ENCODE measurements around the gene GTPBP6.

GTPBP6 gene

GRCh38 chrX:318739-319578 lies at the start of gene GTPBP6:
Gene GTPBP6 (minus strand): TSS chrX:318796. CDS start chrX:318787, 9 bp downstream.
- DNase-seq, result no peak

DNA sequence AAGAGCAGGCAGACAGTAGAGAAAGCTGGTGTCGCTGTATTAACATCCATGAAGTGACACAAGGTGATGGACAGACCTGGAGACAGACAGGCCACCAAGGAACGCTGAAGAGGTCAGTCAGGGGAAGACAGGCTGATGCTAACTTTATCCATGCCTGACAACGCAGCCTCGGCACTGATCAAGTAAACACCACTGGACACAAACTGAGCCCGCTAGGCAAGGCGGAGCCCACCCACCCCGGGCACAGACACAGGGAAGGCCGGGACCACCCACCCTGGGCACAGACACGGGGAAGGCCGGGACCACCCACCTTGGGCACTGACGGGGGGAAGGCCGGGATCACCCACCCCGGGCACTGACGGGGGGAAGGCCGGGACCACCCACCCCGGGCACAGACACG lies 49.3 kb upstream of the GTPBP6 start:
- DNase-seq, result no peak

GRCh38 chrX:367349-367748 lies 48.8 kb upstream of the GTPBP6 start:
- no peak for DNase-seq

- no peak for DNase-seq
These were observed 45.2 kb upstream of the GTPBP6 start for GRCh38 chrX:363621-364375.

GRCh38 chrX:362937-363620 lies 44.5 kb upstream of the GTPBP6 start:
- DNase-seq, result no peak

- DNase-seq, result no peak
These were observed 43.8 kb upstream of the GTPBP6 start for GRCh38 chrX:362351-362750.

DNA sequence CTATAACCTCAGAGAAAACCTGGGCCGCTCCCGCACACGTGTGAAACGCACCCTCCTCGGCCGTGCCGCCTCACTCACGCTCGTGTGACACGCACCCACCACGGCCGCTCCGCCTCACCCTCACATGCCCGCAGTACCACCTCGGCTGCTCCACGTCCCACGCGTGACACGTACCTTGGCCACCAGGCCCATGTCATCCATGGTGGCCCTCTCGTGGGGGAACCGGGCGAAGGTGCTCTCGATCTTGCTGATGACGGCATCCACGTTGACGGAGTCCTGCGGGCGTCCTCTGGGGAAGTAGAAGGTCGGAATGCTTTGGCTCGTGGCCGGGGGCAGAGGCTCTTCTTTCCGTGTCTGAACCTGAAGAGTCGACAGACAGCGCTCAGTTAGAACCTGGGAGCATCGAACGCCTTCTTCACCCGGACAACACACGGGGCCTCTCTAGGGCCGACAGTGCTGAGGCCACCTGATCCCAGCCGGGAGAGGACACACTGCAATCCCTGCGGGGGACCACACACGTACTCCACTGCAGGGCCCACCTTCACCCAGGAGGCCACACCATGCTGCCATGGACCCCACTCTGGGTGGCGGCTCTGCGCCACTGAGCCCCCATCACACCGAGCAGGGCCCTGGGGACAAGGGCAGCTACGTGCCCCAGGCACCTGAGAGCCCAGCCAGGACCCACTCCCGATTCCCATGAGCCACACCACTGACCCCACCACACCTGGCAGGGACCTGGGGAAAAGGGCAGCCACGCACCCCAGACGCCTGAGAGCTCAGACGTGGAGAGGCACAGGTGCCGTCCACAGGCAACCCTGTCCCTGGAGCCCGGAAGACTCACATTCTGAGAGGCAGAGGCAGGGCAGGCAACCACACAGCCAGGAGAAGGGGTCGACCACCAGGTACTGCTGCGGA lies 42.9 kb upstream of the GTPBP6 start:
- no peak for DNase-seq

DNA sequence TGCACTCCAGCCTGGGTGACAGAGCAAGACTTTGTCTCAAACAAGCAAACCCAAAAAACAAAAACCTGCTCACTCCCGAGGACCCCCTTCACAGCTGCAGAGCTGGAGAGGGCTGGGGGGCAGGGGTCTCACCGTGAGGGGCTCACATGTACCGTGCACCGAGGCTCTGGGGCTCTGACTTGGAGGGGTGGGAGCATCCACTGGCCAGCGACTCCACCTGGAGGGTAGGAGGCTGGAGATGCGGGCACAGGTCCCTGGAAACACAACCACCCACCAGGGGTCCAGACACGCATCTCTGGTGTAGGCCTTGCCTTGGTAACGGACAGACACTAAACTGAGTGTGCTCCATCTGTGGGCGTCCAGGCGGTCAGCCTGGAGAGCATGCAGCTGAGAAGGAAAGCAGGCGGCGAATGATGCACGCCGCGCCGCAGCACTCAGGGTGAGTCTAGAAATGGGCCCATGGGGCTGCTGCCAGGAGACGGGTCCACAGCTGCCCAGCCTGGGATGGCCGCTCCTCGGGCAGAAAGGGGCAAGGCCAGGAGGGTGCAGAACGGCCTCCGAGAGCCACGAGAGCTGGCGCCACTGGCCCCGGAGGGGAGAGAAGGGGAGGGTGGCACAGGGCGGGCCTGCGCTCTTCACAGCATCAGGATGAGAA lies 42.0 kb upstream of the GTPBP6 start:
- no peak for DNase-seq

- DNase-seq, result no peak
These were observed 40.1 kb upstream of the GTPBP6 start for GRCh38 chrX:358651-359143.

- DNase-seq, result no peak
These were observed 39.3 kb upstream of the GTPBP6 start for GRCh38 chrX:357693-358471.

DNA sequence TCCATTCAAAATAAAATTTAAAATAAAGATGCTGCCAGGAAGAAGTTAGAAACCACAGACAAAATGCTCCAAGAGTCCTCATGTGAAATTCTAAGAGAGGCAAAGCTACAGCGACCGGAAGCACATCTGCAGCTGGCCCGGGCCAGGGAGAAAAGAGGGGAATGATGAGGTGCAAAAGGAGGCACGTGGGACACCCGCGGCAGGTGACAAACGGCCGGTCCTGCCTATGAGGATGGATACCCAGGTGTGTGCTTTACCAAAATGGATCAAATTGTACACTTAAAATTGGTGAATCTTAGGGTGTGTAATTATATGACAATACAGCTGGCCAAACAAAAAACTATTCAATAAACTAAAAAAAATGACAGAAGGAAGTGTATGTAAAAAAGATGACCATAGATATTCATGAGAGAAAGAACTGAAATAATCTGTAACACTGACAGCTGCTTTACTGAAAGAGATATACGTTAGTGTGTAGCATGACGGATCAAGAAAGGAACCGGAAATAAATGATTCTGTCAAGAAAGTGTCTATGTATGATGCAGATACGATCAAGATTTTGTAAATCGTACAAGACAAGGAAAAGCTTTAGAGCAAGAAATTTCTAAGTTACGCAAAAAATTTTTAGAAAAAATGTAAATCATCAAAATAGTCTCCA lies 38.6 kb upstream of the GTPBP6 start:
- DNase-seq, result no peak

DNA sequence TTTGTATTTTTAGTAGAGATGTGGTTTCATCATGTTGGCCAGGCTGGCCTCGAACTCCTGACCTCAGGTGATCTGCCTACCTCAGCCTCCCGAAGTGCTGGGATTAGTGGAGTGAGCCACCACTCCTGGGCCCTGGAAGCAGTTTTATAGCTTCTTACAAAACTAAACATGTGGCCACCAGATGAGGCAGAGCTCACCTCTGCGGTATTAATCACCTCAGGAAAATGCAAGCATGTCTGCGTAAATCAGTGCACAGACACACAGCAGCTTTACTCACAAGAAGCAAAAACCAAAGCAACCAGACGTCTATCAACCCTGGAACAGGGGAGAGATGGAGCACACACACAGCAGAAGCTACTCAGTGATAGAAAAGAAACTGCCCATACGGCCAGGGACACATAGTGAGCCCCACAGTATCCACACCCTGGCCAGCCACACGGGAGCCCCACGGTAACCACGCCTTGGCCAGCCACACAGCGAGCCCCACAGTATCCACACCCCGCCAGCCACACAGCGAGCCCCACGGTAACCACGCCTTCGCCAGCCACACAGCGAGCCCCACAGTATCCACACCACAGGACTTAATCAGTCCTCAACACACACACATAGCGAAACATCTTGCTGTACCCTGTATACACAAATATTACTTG lies 37.9 kb upstream of the GTPBP6 start:
- DNase-seq, result no peak

GRCh38 chrX:355329-356050 lies 36.9 kb upstream of the GTPBP6 start:
- DNase-seq, result no peak

GRCh38 chrX:353566-354535 lies 35.3 kb upstream of the GTPBP6 start:
- DNase-seq, result no peak

- no peak for DNase-seq
These were observed 34.2 kb upstream of the GTPBP6 start for GRCh38 chrX:352582-353314.

- no peak for DNase-seq
These were observed 33.6 kb upstream of the GTPBP6 start for GRCh38 chrX:352181-352580.

GRCh38 chrX:351736-352135 lies 33.1 kb upstream of the GTPBP6 start:
- no peak for DNase-seq
